Measurements from ENCODE around the gene PEAK1.
"Not testable (repeated sequence)": the region's sequence is repeated elsewhere in the genome, so short reads cannot be mapped to it uniquely, and the experiment has no call there.

Gene PEAK1

GRCh38 chr15:77173487-77173886 lies 246.4 kb downstream of the PEAK1 start:
- DNase-seq: no peak

DNA sequence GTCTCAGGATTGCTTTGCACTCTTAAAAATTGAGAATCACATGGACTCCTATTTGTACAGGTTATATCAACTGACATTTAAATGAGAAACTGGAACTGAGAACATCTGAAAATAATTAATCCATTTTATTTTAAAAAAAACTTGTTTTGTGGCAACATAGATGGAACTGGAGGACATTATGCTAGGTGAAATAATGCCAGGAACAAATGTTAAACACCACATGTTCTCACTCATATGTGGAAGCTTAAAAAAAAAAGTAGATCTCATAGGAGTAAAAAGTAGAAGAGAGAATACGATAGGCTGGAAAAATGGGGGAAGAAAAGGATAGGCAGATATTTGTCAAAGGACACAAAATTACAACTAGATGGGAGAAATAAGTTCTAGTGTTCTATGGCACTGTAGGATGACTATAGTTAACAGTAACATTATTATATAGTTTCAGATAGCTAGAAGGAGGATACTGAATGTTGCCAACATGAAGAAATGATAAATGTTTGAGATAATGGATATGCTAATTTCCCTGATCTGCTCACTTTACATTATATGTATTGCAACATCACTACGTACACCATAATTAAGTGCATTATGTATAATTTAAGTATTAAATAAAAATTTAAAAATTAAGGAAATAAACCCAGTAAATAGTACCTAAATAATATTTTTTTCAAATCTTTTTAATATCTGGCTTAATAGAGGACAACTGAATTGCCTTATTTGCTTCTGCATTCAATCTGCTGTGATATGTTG lies 248.5 kb downstream of the PEAK1 start:
- no peak for DNase-seq

- DNase-seq: no peak
Observed at GRCh38 chr15:77168616-77169015, 251.3 kb downstream of the PEAK1 start.

- DNase-seq: no peak
Observed at GRCh38 chr15:77168141-77168540, 251.8 kb downstream of the PEAK1 start.

GRCh38 chr15:77167406-77167805 lies 252.5 kb downstream of the PEAK1 start:
- no peak for DNase-seq

DNA sequence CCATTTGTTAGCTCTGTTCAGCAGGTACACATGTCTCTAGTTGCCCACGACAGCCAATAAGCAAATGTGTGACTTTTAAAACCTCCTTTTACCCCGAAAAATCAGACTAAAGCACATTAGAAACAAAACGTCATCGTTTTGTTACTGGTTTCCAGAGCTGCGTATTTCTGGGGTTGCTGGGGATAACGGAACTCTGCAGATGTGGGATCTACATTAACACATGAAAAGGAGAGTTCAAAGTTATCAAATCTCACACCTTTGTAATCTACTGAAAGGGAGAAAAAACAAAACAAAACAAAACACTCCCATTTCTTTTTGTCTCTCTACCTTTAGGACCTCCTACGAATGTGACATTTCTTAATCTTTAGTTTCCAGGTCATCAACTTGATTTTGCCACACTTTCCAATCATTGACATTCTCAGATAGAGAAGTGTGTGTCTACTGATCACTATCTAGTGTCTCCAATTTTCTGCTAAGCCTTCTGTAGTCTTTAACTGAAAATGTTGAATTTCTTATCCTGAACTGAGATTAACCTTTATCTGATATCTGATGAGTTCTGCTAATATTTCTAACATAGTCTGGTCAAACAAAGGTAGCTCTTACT lies 256.0 kb downstream of the PEAK1 start:
- no peak for DNase-seq

- DNase-seq: no peak
Observed at GRCh38 chr15:77162872-77163633, 256.9 kb downstream of the PEAK1 start.

DNA sequence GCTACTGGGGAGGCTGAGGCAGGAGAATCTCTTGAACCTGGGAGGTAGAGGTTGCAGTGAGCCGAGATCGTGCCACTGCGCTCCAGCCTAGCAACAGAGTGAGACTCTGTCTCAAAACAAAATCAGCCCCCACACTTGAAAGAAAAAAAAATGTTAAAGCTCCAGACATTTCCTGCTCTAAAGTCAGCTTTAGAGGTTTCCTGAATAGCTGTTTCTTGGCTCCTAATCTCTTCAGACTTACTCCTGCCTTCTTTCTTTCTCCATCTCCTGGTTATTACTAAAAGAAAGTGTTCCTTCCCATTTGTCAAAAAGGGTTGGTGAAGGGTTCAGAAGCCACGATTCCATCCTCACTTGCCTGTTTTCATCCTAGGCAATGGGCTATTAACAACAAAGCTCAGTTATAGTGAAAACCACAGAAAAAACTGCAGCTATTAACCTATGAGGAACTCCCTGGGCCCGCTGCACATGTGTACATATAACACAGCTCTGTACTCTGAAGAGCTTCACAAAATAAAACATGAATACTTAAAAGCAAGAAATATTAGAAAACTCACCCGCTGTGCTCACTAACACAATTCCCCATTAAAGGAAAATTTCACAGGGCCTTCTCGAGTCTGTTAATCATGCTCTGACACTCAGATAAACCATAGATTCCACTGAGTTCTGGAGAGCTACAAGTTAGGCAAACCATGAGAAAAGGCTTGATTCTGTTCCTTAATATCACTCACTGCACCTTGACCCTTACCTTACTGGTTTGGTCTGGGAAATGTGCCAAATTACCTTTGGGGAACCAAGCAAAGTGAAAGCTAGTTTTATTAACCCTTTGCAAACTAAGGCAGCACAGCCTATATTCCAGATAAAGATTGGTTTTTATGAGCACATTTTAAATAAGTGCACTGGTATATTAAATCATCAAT lies 259.1 kb downstream of the PEAK1 start:
- DNase-seq: no peak

- not testable (repeated sequence) for DNase-seq
Observed at GRCh38 chr15:77156000-77156399, 263.9 kb downstream of the PEAK1 start.

DNA sequence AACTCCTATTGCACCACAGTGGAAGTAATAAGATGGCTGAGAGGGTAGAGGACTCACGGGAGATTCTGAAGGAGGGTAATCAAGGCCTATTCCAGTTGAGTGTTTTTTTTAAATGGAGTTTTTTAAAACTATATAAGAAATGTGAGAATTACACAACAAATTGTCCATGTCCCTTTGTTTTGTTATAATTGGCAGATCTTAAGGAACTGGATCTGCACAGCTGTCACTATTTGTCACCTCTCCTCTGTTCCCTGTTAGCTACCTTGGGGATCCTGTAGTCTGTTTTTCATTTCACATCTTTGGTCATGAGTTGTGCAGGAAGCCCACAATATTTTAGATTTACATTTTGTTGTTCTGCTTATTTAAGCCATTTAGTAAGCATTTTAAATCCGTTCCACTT lies 271.7 kb downstream of the PEAK1 start:
- DNase-seq: no peak

GRCh38 chr15:77145370-77145769 lies 274.5 kb downstream of the PEAK1 start:
- DNase-seq: no peak

DNA sequence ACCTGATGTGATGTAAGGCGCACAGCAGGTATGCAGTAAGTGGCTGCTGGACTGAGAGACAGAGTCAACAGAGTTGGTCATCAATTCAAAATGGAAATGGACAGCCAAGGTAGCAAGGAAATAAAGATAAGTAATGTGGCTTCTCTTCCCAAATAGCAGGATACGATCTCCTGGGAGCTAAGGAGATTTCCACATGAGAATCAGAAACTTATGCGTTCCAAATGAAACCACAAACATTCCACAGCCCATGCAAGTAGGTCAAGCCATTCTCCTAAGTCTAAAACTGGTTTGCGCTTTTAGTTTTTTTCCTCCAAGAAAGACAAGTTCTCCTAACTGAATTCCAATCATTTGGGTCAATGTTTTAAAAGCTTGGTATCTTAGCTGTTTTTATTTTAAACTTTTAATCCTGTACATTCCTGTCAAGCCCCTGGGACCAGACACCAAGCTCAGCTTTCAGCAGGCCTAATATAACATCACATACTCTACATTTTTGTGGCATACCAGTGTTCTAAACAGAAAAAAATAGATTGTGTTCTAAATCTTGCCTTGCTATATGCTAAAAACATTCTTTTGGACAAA lies 275.3 kb downstream of the PEAK1 start:
- DNase-seq: no peak

DNA sequence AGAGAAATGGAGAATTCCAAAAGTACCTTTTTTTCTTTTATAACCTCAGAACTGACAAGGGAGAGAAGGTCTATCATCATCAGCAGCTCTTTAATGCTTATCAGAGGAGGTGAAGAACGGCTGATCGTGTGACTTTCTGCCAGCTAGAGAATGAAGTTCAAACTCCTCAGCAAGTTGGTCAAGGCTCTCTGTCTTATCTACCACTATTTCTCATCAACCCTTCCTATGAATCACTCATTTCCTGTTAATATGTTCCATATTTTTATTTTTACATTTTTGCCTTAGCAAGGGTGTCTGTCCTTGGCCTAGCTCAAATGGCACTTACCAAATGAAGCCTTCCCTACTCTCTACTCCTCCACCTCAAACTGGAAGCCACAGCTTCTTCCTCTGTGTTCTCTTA lies 275.9 kb downstream of the PEAK1 start:
- DNase-seq: no peak

DNA sequence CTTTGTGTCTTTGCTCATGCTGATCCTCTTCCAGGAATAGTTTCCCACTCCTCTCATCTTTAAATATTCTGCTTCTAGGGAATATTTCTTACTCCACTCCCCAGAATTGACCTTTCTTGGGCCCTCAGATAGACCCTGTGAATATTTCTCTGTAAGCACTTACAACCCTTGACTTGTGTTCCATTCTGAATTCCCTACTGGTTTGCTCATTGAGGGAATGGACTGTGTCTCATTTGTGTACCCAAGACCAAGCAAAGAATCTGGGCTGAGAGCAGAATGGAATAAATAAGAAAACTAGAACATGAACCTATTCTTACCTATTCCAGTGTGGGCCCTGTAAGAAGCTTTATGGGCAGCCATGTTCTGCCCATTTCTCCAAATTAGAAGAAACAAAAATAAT lies 276.3 kb downstream of the PEAK1 start:
- no peak for DNase-seq

- no peak for DNase-seq
Observed at GRCh38 chr15:77143191-77143590, 276.7 kb downstream of the PEAK1 start.

- no peak for DNase-seq
Observed at GRCh38 chr15:77140220-77140619, 279.7 kb downstream of the PEAK1 start.

DNA sequence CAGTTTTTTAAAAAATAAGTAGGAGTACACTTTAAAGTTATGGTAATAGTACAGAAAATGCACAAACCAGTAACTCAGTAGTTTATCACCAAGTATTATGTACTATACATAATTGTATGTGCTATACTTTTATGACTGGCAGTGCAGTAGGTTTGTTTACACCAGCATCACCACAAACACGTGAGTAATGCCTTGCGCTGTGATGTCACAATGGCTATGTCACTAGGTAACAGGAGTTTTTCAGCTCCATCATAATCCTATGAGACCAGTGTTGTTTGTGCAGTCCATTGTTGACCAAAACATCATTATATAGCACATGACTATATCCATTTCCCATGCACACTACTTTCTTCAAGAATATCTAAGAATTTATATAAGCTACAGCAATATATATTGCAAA lies 280.6 kb downstream of the PEAK1 start:
- no peak for DNase-seq

DNA sequence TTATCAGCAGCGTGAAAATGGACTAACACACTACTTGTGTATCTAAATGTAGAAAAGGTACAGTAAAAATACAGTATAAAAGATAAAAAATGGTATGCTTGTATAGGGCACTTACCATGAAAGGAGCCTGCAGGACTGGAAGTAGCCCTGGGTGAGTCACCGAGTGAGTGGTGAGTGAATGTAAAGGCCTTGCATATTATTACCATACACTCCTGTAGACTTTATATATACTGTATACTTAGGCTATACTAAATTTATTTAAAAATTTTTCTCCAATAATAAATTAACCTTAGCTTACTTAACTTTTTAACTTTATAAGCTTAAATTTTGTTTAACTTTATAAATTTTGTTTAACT lies 281.8 kb downstream of the PEAK1 start:
- no peak for DNase-seq

DNA sequence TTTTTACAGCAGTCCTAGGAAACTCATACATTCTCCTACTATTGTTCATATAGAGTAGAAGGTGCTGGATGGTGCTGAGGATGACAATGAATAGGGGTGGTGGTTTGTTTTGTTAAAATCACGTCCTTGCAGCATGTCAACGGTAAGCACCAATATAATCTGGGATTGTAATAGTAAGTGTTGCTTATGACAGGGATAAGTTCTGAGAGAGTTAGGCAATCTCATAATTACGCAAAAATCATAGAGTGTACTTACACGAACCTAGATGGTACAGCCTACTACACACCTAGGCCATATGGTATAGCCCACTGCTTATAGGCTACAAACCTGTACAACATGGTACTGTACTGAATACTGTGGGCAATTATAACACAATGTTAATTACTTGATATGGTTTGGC lies 284.7 kb downstream of the PEAK1 start:
- no peak for DNase-seq

DNA sequence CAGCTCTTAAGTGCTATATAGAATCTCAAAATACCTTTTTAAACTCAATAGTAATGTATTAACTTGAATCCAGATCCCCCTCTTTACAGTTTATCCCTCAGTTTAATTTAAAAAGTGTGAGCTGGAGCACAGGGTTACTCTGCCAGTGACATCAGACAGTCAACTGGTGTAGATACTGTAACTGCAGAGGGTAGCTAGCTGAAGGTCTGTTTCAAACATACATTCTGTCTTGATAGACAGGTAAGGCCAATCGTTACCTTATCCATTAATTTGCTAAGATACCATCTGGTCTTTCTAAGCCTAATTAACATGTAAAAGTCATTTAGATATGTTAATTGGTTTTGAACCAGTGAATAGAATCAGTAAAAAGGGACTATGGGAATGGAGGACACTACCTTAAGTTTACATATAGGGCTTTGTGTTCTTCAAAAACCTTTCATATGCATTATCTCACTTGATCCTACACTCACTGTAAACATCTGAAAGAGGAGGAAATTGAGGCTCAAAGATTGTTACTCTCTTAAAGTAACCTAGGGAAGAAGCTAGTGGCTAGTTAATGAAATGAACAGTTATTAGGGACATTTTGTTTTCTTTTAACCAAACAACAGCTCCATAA lies 289.5 kb downstream of the PEAK1 start:
- DNase-seq: no peak

- DNase-seq: no peak
Observed at GRCh38 chr15:77127626-77128025, 292.3 kb downstream of the PEAK1 start.

Measured in activated CD4-positive, alpha-beta T cell treated with anti-CD3 and anti-CD28 coated beads, Interleukin-2, amount 50 U/mL, for 16 hours (primary cell).